AG10803 (cell line): ENCODE results near the gene CLN5.
A peak's percentile ranks its signal among the peaks of the same experiment; 100 is the strongest.

ENCODE experiments used
- DNase-seq: peaks from one replicate; pipeline ENCODE4 v3.0.0; 2010; ENCODE audit warnings: low read depth
- H3K4me3 ChIP-seq: 2 replicates; pipeline ENCODE4 v1.5.1; 2011; ENCODE audit warnings: mild to moderate bottlenecking, low read length, control low read depth
- TF ChIP-seq, protein P1 (sequence below): conservative IDR thresholded peaks from 2 replicates; pipeline ENCODE4 v1.5.1; 2011; ENCODE audit warnings: mild to moderate bottlenecking, low read length, control low read depth, inconsistent platforms

CLN5 gene

DNA sequence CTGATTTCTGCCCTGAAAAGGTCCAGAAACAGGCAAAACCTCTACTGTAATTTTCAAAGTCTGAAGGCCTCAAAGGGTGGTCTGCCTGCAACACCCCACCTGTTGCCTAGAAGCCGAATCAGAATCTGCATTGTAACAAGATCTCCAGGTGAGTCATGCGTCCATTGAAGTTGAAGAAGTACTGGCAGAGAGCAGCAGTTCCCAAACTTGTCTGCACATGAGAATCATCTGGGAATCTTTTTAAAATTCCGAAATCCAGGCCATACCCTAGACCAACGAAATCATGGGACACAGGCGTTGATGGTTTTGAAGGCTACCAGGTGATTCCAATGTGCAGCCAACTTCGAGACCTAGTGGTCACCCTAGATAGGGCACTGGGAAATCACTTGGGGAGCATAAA is 16.0 kb upstream of the CLN5 start:
- DNase-seq = no peak
- TF ChIP-seq, protein P1, sequence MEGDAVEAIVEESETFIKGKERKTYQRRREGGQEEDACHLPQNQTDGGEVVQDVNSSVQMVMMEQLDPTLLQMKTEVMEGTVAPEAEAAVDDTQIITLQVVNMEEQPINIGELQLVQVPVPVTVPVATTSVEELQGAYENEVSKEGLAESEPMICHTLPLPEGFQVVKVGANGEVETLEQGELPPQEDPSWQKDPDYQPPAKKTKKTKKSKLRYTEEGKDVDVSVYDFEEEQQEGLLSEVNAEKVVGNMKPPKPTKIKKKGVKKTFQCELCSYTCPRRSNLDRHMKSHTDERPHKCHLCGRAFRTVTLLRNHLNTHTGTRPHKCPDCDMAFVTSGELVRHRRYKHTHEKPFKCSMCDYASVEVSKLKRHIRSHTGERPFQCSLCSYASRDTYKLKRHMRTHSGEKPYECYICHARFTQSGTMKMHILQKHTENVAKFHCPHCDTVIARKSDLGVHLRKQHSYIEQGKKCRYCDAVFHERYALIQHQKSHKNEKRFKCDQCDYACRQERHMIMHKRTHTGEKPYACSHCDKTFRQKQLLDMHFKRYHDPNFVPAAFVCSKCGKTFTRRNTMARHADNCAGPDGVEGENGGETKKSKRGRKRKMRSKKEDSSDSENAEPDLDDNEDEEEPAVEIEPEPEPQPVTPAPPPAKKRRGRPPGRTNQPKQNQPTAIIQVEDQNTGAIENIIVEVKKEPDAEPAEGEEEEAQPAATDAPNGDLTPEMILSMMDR = no peak
- H3K4me3 ChIP-seq = no peak overlapping the region

DNA sequence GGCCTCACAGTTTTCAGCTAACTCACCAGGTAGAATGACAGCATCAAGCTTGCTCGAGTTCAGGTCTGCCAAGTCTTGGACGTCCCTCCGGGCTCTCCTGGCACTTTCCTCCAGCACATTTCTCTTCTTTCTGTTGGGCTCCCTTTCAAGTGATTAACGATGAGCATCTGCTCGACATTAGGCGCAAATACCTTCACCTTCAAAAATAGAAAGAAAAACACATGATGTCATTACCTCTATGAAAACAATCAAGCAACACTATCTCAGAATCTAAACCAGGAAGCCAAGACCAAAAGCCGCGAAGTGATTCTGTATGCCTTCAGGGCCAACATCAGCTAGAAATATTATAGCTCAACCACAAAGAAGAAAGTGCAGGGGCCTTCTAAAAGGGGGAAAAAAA is 15.4 kb upstream of the CLN5 start:
- no peak for DNase-seq
- TF ChIP-seq, protein P1 = no peak
- no peak overlapping the region for H3K4me3 ChIP-seq

DNA sequence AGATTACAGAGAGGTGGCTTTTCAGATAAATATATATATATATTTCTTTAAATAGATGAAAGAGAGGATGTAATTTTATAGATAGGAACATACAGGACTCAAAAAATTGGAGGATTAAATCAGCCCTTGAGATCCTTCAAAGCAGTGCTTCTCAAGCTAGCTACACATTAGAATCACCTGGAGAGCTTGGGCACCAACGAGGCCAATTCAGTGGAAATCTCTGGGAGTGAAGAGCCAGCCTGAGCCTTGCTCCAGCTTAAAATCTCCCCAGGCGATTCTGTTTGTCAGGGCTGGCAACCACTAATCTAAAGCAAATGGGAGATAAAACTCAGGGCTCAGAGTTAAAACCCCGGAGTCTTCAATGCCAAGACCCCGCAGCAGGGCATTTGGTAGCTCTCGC is 15.0 kb upstream of the CLN5 start:
- no peak for DNase-seq
- TF ChIP-seq, protein P1 = no peak
- H3K4me3 ChIP-seq = no peak overlapping the region

DNA sequence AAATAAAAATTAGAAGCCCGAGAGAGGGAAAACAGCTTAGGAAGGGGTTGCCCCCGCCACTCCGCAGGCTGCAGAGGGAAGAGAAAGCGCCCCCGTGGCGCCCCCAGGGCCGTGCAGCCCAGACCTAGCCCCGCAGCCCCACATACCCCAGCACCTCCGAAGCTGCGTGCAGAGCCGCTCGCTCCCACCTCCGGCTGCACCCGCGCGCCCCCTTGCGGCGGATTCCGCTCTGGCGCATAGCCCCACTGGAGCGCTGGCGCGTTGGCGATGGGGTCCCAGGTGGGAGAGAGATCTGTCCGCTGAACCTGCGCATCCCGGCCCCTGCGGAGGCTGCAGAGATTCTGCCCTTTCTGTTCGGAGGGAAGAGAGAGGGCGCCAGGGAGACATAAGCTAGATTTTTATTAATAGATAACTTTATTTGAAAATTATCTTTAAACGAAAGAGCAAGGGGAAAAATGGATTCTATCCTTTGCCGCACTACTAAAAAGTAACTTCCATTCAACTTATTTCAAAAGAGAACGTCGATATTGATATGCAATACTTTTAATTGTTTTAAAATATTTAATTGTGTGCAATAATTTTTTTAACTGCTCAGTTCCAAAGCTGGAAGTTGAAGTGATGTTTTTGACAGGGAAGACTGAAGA is 11.7 kb upstream of the CLN5 start:
- peak overlapping the region; percentile 46 for H3K4me3 ChIP-seq
- TF ChIP-seq, protein P1 = peak; percentile 84
- peak; percentile 32 for DNase-seq

DNA sequence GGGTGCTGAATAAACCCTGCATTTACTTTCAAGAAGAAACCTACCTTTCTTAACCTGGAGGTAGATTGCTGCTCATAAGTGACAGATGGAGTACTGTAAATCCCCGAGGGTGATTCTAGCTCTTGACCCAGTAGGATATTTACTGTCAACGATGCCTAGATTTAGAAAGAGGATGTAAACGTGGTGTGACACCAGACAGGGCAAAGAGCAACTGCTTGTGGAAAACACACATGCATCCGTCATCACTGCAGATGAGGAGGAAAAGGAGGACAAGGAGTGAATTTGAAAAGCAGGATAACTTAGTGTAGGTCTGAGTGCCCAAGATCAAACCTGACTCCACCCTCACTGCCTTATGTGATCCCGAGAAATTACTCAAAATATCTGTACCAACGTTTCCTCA is 9.8 kb upstream of the CLN5 start:
- H3K4me3 ChIP-seq = no peak overlapping the region
- TF ChIP-seq, protein P1 = no peak
- no peak for DNase-seq

DNA sequence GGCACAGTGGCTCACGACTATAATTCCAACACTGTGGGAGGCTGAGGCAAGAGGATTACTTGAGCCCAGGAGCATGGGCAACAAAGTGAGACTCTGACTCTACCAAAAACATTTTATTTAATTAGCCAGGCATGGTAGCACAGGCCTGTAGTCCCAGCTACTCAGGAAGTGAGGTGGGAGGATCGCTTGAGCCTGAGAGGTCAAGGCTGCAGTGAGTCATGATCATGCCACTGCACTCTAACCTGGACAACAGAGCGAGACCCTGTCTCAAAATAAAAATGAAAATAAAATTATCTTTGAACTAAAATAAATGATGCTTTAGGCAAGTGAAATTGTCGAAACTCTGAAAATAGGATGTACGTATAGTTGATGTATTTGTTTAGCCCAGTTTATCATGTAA is 8.2 kb upstream of the CLN5 start:
- no peak for DNase-seq
- no peak overlapping the region for H3K4me3 ChIP-seq
- TF ChIP-seq, protein P1 = no peak

DNA sequence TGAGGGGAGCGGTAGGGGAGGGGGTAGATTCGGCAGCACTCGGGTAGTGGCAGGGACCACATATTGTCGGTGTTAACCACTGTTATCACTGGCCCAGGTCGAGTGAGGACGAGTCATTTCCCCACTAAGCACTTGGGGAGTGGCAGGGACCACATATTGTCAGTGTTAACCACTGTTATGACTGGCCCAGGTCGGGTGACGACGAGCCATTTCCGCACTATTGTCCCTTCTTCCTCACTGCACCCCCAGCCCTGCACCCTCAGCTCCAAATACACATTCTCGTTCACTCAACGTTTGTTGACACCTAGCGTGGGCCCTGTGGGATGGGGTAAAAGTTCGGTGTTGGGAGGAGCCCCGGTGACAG is 467 bp upstream of the CLN5 start:
- no peak for DNase-seq
- TF ChIP-seq, protein P1 = no peak
- H3K4me3 ChIP-seq = peak overlapping the region; percentile 90
